CD4-positive, alpha-beta T cell (primary cell): ENCODE results near the gene RIN3. TPM values are rescaled to one million over a fixed set of nuclear protein-coding genes. Genes with fewer than 3 reads are reported as not detected.

ENCODE experiments used
- ATAC-seq: fragments of 200-7000 bp; cut with Tn5 transposase; one replicate; pipeline ENCODE4 v1.10.0; 2022; ENCODE audit warnings: mild to moderate bottlenecking; ENCODE audit not compliant: poor library complexity
- CTCF ChIA-PET: fragments of 350-600 bp; sonication (Branson Sonifier 250); formaldehyde crosslinking; loops from one replicate; lab custom pipeline; 2021; ENCODE audit warnings: antibody characterized with exemption, inconsistent platforms; lab: Charles Lee
- POLR2A ChIA-PET: fragments of 350-600 bp; sonication (Branson Sonifier 250); formaldehyde crosslinking; loops from one replicate; lab custom pipeline; 2021; ENCODE audit warnings: antibody characterized with exemption, inconsistent platforms; lab: Charles Lee
- DNase-seq, 14 experiments: peaks; one replicate each; pipeline ENCODE4 v3.0.0-alpha.2; 2013 to 2020; ENCODE audit warnings: mixed read lengths in 2 of 14
- H3K27ac ChIP-seq, 2 donors: one replicate each; pipeline versions ENCODE4 v1.5.1 to v1.7.0; 2013; ENCODE audit warnings: low read length in 2 of 2, low read depth in 1 of 2, mild to moderate bottlenecking in 1 of 2
- H3K27me3 ChIP-seq, 2 experiments: 1 replicate in 1 of 2; 2 replicates in 1 of 2; pipeline versions ENCODE4 v1.6.1 to v1.7.0; 2013; ENCODE audit warnings: low read length in 2 of 2, control low read depth in 1 of 2, mild to moderate bottlenecking in 1 of 2, moderate library complexity in 1 of 2; ENCODE audit not compliant: insufficient read depth in 2 of 2, control insufficient read depth in 1 of 2
- H3K36me3 ChIP-seq: one replicate; pipeline ENCODE4 v1.6.1; 2013; ENCODE audit warnings: low read length, control low read depth; ENCODE audit not compliant: insufficient read depth
- H3K4me1 ChIP-seq: one replicate; pipeline ENCODE4 v1.6.1; 2013; ENCODE audit warnings: low read length, control low read depth; ENCODE audit not compliant: insufficient read depth
- H3K4me3 ChIP-seq: one replicate; pipeline ENCODE4 v1.5.1; 2013; ENCODE audit warnings: mild to moderate bottlenecking, low read length, moderate library complexity
- H3K9me3 ChIP-seq, 2 experiments: 1 replicate in 1 of 2; 2 replicates in 1 of 2; pipeline versions ENCODE4 v1.6.1 to v1.7.0; 2013; ENCODE audit warnings: low read length in 2 of 2, mild to moderate bottlenecking in 2 of 2, control low read depth in 1 of 2, moderate library complexity in 1 of 2; ENCODE audit not compliant: control insufficient read depth in 1 of 2, insufficient read depth in 1 of 2
- H3K27ac Mint-ChIP-seq: one replicate; pipeline ENCODE4 v1.8.0; 2020; ENCODE audit warnings: mixed read lengths
- H3K27me3 Mint-ChIP-seq: one replicate; pipeline ENCODE4 v1.8.0; 2021; ENCODE audit warnings: mixed read lengths
- H3K36me3 Mint-ChIP-seq: one replicate; pipeline ENCODE4 v1.8.0; 2021; ENCODE audit warnings: low read depth, mixed read lengths
- H3K4me1 Mint-ChIP-seq: one replicate; pipeline ENCODE4 v1.8.0; 2021; ENCODE audit warnings: low read depth, mixed read lengths
- H3K4me3 Mint-ChIP-seq: one replicate; pipeline ENCODE4 v1.8.0; 2020; ENCODE audit warnings: mild to moderate bottlenecking, mixed read lengths
- H3K9me3 Mint-ChIP-seq: one replicate; pipeline ENCODE4 v1.8.0; 2020; ENCODE audit warnings: mixed read lengths
- CTCF ChIP-seq: fragments of 200-600 bp; IDR thresholded peaks from one replicate; pipeline ENCODE4 v1.8.0; 2022; ENCODE audit warnings: antibody characterized with exemption, mild to moderate bottlenecking
- intact Hi-C, 2 experiments: fragments of 100-400 bp; cut with DNase I in 1 of 2; cut with micrococcal nuclease in 1 of 2; formaldehyde crosslinking; loops; one replicate each; pipeline versions ENCODE4 v1.15.1 to v1.9.0; 2023 to 2025; cut with DNase I, micrococcal nuclease
- total RNA-seq, 174 experiments: library from RNA in 2 of 174; stranded (reverse) in 2 of 174; gene quantifications; one replicate each; pipeline ENCODE4 v1.2.3 and lab custom pipeline; 2021 to 2026

The RIN3 gene
- total RNA-seq, 2 experiments from 2014 or later: 67.9 to 72.2 TPM

- peaks cover 89% of the 10 kb centered on the region for H3K4me1 Mint-ChIP-seq
- no peaks in the 10 kb centered on the region for H3K27me3 ChIP-seq
- peaks cover 11% of the 10 kb centered on the region for H3K36me3 Mint-ChIP-seq
- intact Hi-C loops: loop anchor here in 1 of 2 experiments (5.0 kb wide), 2 partner anchors 48 to 73 kb away; partner anchors contain the start of gene RIN3
- H3K9me3 Mint-ChIP-seq: no peaks in the 10 kb centered on the region
- TF ChIP-seq CTCF: no peak
- H3K36me3 ChIP-seq: no peaks in the 10 kb centered on the region
- peaks cover 83% of the 10 kb centered on the region for H3K4me1 ChIP-seq
- CTCF ChIA-PET: interaction anchor here (1.7 to 2.7 kb wide), 3 partner anchors 8 to 28 kb away, joined by 7 to 10 read pairs (median 9); no protein-coding TSS in a partner anchor
- H3K27ac ChIP-seq: peak overlapping the region in 1 of 2 donors; percentile 20
- H3K4me3 ChIP-seq: no peak overlapping the region
- POLR2A ChIA-PET: interaction anchor here (0.6 to 3.4 kb wide), 6 partner anchors 8 to 724 kb away, joined by 3 to 29 read pairs (median 8); no protein-coding TSS in a partner anchor
- ATAC-seq (no peak), DNase-seq (peak in 3 of 14 experiments; percentile 35 to 50 (median 47))
- H3K4me3 Mint-ChIP-seq: no peak overlapping the region
- H3K9me3 ChIP-seq: peaks cover 0 to 5% of the 10 kb centered on the region in 2 experiments
- H3K27me3 Mint-ChIP-seq: no peaks in the 10 kb centered on the region
- peak overlapping the region; percentile 90 for H3K27ac Mint-ChIP-seq
These were observed 71.2 kb downstream of the RIN3 start for GRCh38 chr14:92584816-92585215.

GRCh38 chr14:92585981-92586937 lies 72.7 kb downstream of the RIN3 start:
- no peak for TF ChIP-seq CTCF
- Mint-ChIP-seq H3K4me3 (peak overlapping the region; percentile 73), H3K27ac (peak overlapping the region; percentile 90), H3K9me3 (peaks cover 3% of the 10 kb centered on the region), H3K4me1 (peaks cover 96% of the 10 kb centered on the region), H3K27me3 (no peaks in the 10 kb centered on the region), H3K36me3 (no peaks in the 10 kb centered on the region)
- no peaks in the 10 kb centered on the region for H3K36me3 ChIP-seq
- peak in 5 of 14 experiments; percentile 29 to 89 (median 74) for DNase-seq
- H3K4me1 ChIP-seq: peaks cover 89% of the 10 kb centered on the region
- peak overlapping the region; percentile 58 to 84 for H3K27ac ChIP-seq
- peak overlapping the region; percentile 8 for H3K4me3 ChIP-seq
- POLR2A ChIA-PET: interaction anchor here (0.6 to 3.4 kb wide), 19 partner anchors 9 to 464 kb away, joined by 3 to 29 read pairs (median 4); no protein-coding TSS in a partner anchor
- CTCF ChIA-PET: interaction anchor here (0.7 to 2.7 kb wide), 8 partner anchors 9 to 51 kb away, joined by 3 to 10 read pairs (median 4); no protein-coding TSS in a partner anchor
- ATAC-seq: peak; percentile 84
- H3K27me3 ChIP-seq: no peaks in the 10 kb centered on the region
- intact Hi-C loops: loop anchor here in 1 of 2 experiments (2.0 kb wide), 2 partner anchors 37 to 65 kb away; no protein-coding TSS in a partner anchor
- H3K9me3 ChIP-seq: peaks cover 0 to 5% of the 10 kb centered on the region in 2 experiments
